NCI-H2107 (cell line): ENCODE measurements around the gene FSTL5.

Experiments used
- DNase-seq: peaks from one replicate; lab custom pipeline; 2025; lab: John Stamatoyannopoulos, UW

The FSTL5 gene

GRCh38 chr4:161704040-161704439 lies 459.8 kb downstream of the FSTL5 start:
- no peak for DNase-seq

- no peak for DNase-seq
Observed at GRCh38 chr4:161702287-161702686, 461.5 kb downstream of the FSTL5 start.

- DNase-seq: no peak
Observed at GRCh38 chr4:161696944-161697343, 466.9 kb downstream of the FSTL5 start.

GRCh38 chr4:161680146-161680545 lies 483.7 kb downstream of the FSTL5 start:
- DNase-seq: no peak

- no peak for DNase-seq
Observed at GRCh38 chr4:161664740-161665139, 499.1 kb downstream of the FSTL5 start.

- DNase-seq: no peak
Observed at GRCh38 chr4:161663844-161664243, 500.0 kb downstream of the FSTL5 start.

GRCh38 chr4:161658676-161659075 lies 505.1 kb downstream of the FSTL5 start:
- no peak for DNase-seq

- DNase-seq: no peak
Observed at GRCh38 chr4:161657616-161658015, 506.2 kb downstream of the FSTL5 start.

GRCh38 chr4:161656594-161656993 lies 507.2 kb downstream of the FSTL5 start:
- DNase-seq: no peak

GRCh38 chr4:161655148-161655547 lies 508.7 kb downstream of the FSTL5 start:
- DNase-seq: no peak

- DNase-seq: no peak
Observed at GRCh38 chr4:161653697-161654096, 510.1 kb downstream of the FSTL5 start.

GRCh38 chr4:161651586-161651985 lies 512.2 kb downstream of the FSTL5 start:
- DNase-seq: no peak

GRCh38 chr4:161650812-161651211 lies 513.0 kb downstream of the FSTL5 start:
- no peak for DNase-seq

- no peak for DNase-seq
Observed at GRCh38 chr4:161647757-161648156, 516.0 kb downstream of the FSTL5 start.

GRCh38 chr4:161642708-161643107 lies 521.1 kb downstream of the FSTL5 start:
- DNase-seq: no peak

- DNase-seq: no peak
Observed at GRCh38 chr4:161629694-161630441, 533.9 kb downstream of the FSTL5 start.

- no peak for DNase-seq
Observed at GRCh38 chr4:161604516-161605300, 559.1 kb downstream of the FSTL5 start.

GRCh38 chr4:161601011-161601410 lies 562.8 kb downstream of the FSTL5 start:
- DNase-seq: no peak

- no peak for DNase-seq
Observed at GRCh38 chr4:161595230-161595771, 568.5 kb downstream of the FSTL5 start.

GRCh38 chr4:161585011-161585410 lies 578.8 kb downstream of the FSTL5 start:
- DNase-seq: no peak

- no peak for DNase-seq
Observed at GRCh38 chr4:161583549-161583948, 580.3 kb downstream of the FSTL5 start.

- DNase-seq: no peak
Observed at GRCh38 chr4:161581262-161582230, 582.3 kb downstream of the FSTL5 start.
